HepG2 (cell line): ENCODE data around the gene ECHDC1. TPM values are rescaled to one million over a fixed set of nuclear protein-coding genes. Genes with fewer than 3 reads are reported as not detected.
A peak's percentile ranks its signal among the peaks of the same experiment; 100 is the strongest.

Source experiments
- ATF4 ChIP-seq, 2 experiments: fragments of 450-650 bp in 1 of 2; sonication (generic) in 1 of 2; formaldehyde crosslinking; IDR thresholded peaks; 2 replicates each; pipeline versions ENCODE4 v1.5.0 to v1.8.0; 2020 to 2022; ENCODE audit warnings: mild to moderate bottlenecking in 1 of 2, missing genetic modification reagents in 1 of 2
- EP300 ChIP-seq, 3 experiments: sonication (generic) in 1 of 3; formaldehyde crosslinking in 1 of 3; IDR thresholded peaks; 2 replicates each; pipeline versions ENCODE4 v1.5.1 to v1.6.1; 2011 to 2020; ENCODE audit warnings: low read depth in 2 of 3, low read length in 2 of 3, borderline replicate concordance in 1 of 3, improper control_type of control experiment in 1 of 3, mild to moderate bottlenecking in 1 of 3, missing genetic modification reagents in 1 of 3, moderate library complexity in 1 of 3
- GZF1 ChIP-seq: sonication (generic); formaldehyde crosslinking; IDR thresholded peaks from 2 replicates; pipeline ENCODE4 v1.5.1; 2020; ENCODE audit warnings: mild to moderate bottlenecking, missing genetic modification reagents
- HNF4A ChIP-seq: sonication (generic); formaldehyde crosslinking; IDR thresholded peaks from 2 replicates; pipeline ENCODE4 v1.4.0; 2020; ENCODE audit warnings: missing genetic modification reagents
- KIAA2018 ChIP-seq: sonication (generic); formaldehyde crosslinking; IDR thresholded peaks from 2 replicates; pipeline ENCODE4 v1.5.0; 2020; ENCODE audit warnings: mild to moderate bottlenecking, missing genetic modification reagents, borderline replicate concordance
- STAG1 ChIP-seq: sonication (generic); formaldehyde crosslinking; IDR thresholded peaks from 2 replicates; pipeline ENCODE4 v1.4.0; 2020; ENCODE audit warnings: missing genetic modification reagents
- TARDBP ChIP-seq: sonication (generic); formaldehyde crosslinking; IDR thresholded peaks from 2 replicates; pipeline ENCODE4 v1.8.0; 2022; ENCODE audit warnings: mild to moderate bottlenecking, missing genetic modification reagents
- TBX3 ChIP-seq: fragments of 450-650 bp; IDR thresholded peaks from 2 replicates; pipeline ENCODE4 v1.6.1; 2017; ENCODE audit warnings: antibody characterized with exemption, mild to moderate bottlenecking, inconsistent platforms, borderline replicate concordance
- TOE1 ChIP-seq: sonication (generic); formaldehyde crosslinking; IDR thresholded peaks from 2 replicates; pipeline ENCODE4 v1.4.0; 2020; ENCODE audit warnings: mild to moderate bottlenecking, missing genetic modification reagents
- TRIM22 ChIP-seq: fragments of 450-650 bp; IDR thresholded peaks from 2 replicates; pipeline ENCODE4 v1.6.1; 2017
- ZFYVE20 ChIP-seq: sonication (generic); formaldehyde crosslinking; IDR thresholded peaks from 2 replicates; pipeline ENCODE4 v1.8.0; 2023; ENCODE audit warnings: low read depth, mild to moderate bottlenecking, moderate library complexity, missing genetic modification reagents, borderline replicate concordance
- ZNF3 ChIP-seq: IDR thresholded peaks from 2 replicates; pipeline ENCODE4 v1.7.0; 2017; ENCODE audit warnings: inconsistent platforms
- ZNF510 ChIP-seq: sonication (generic); formaldehyde crosslinking; IDR thresholded peaks from 2 replicates; pipeline ENCODE4 v1.4.0; 2020; ENCODE audit warnings: low read depth, mild to moderate bottlenecking, missing genetic modification reagents
- ZNF614 ChIP-seq: IDR thresholded peaks from 2 replicates; pipeline ENCODE4 v1.6.1; 2018; ENCODE audit warnings: missing biosample characterization, missing genetic modification reagents, inconsistent platforms, borderline replicate concordance
- ZNF674 ChIP-seq: sonication (generic); formaldehyde crosslinking; IDR thresholded peaks from 2 replicates; pipeline ENCODE4 v1.5.0; 2020; ENCODE audit warnings: low read depth, mild to moderate bottlenecking, missing genetic modification reagents
- polyA plus RNA-seq, 8 experiments: library from polyadenylated mRNA; depleted of rRNA in 3 of 8; stranded (reverse) in 7 of 8; unstranded in 1 of 8; fragments of >200 nt; fragmentation: Illumina TruSeq in 4 of 8; extraction: Trizol in 4 of 8; gene quantifications; 2 replicates each; pipeline versions ENCODE4 v1.2.1 to v1.2.3, GENCODE V29; 2011 to 2016; ENCODE audit warnings: low read depth in 4 of 8, missing spikeins in 1 of 8, mixed read lengths in 1 of 8; ENCODE audit not compliant: insufficient read depth in 1 of 8
- total RNA-seq, 5 experiments: library from RNA; depleted of rRNA; stranded (reverse); fragments of >200 nt; fragmentation: Illumina TruSeq; extraction: Trizol; gene quantifications; 2 replicates each; pipeline ENCODE4 v1.2.3, GENCODE V29; 2016; ENCODE audit warnings: low read depth in 1 of 5

ECHDC1 gene
- total and polyA plus RNA-seq, 2 of the 13 experiments (the other 11 are each of a cell fraction or from before 2014, with no cell fraction given): 32.8 to 98.1 TPM

GRCh38 chr6:127266178-127266891 is 77.1 kb downstream of the ECHDC1 start, which contains the start of gene RNF146 (continued):
- TF ChIP-seq KIAA2018 (CRISPR knock-in tag) (no peak), TARDBP (CRISPR knock-in tag) (peak; percentile 57), ZNF614 (CRISPR knock-in tag) (no peak), ZNF510 (CRISPR knock-in tag) (no peak; the same call in 1 of the 2 replicates), ATF4 (CRISPR knock-in tag; IDR thresholded peaks at IDR 0.05) (peak in 1 of 2 experiments; percentile 18; a peak in 1 of 4 replicates), ZFYVE20 (CRISPR knock-in tag) (no peak), GZF1 (CRISPR knock-in tag) (no peak), ZNF674 (no peak), STAG1 (CRISPR knock-in tag) (peak; percentile 50), TBX3 (no peak), TRIM22 (no peak), TOE1 (CRISPR knock-in tag) (no peak), HNF4A (CRISPR knock-in tag) (no peak), EP300 (IDR thresholded peaks at IDR 0.05; ENCODE audit: low read depth in 2 of 2, low read length in 2 of 2) (no peak), EP300 (CRISPR knock-in tag; IDR thresholded peaks at IDR 0.05; ENCODE audit: borderline replicate concordance) (no peak; the same call in 1 of the 2 replicates), ZNF3 (CRISPR knock-in tag) (no peak)
